Measurements from ENCODE around the gene PHYKPL. TPM values are rescaled to one million over a fixed set of nuclear protein-coding genes. Genes with fewer than 3 reads are reported as not detected.

Gene PHYKPL
- polyA plus RNA-seq, 1 donor (not counting 4 experiments of a cell fraction or from before 2014, with no cell fraction given) = 38.8 TPM

- Histone ChIP-seq H3K9me3 (ENCODE audit: control insufficient read depth, low read depth, low read length) (no peaks in the 10 kb centered on the region), H3K4me3 (ENCODE audit: control insufficient read depth in 2 of 3, extremely low read depth in 1 of 3, insufficient read depth in 2 of 3, low read depth in 1 of 3, low read length in 3 of 3) (no peak overlapping the region), H4K20me1 (ENCODE audit: control insufficient read depth, extremely low read depth, insufficient read depth, low read length) (no peaks in the 10 kb centered on the region), H3K9ac (ENCODE audit: control insufficient read depth, extremely low read depth, insufficient read depth, low read length) (no peak overlapping the region), H3K4me2 (ENCODE audit: control insufficient read depth, extremely low read depth, insufficient read depth, low read depth, low read length) (no peak overlapping the region), H3K27me3 (ENCODE audit: control insufficient read depth, extremely low read depth, insufficient read depth, low read length) (no peaks in the 10 kb centered on the region), H3K27ac (ENCODE audit: control insufficient read depth, insufficient read depth, low read length) (no peak overlapping the region), H2AFZ (ENCODE audit: control insufficient read depth, low read length) (no peak overlapping the region), H3K36me3 (ENCODE audit: control insufficient read depth in 2 of 2, extremely low read depth in 1 of 2, insufficient read depth in 2 of 2, low read length in 2 of 2) (peaks cover 7% of the 10 kb centered on the region in 2 experiments), H3K79me2 (ENCODE audit: control insufficient read depth, insufficient read depth, low read length) (no peaks in the 10 kb centered on the region), H3K4me1 (ENCODE audit: control insufficient read depth, extremely low read depth, insufficient read depth, low read length) (no peaks in the 10 kb centered on the region), H3K9me1 (ENCODE audit: control insufficient read depth, extremely low read depth, insufficient read depth, low read length) (no peaks in the 10 kb centered on the region)
- dilution Hi-C loops (cut with MboI; ENCODE audit: extremely low pct_ligation_motif_present, low sequenced_read_pairs) = no loop called here
- DNase-seq (ENCODE audit: low read depth, low spot score) (no peak), FAIRE-seq (no peak)
- TF ChIP-seq EZH2 (IDR thresholded peaks at IDR 0.05; ENCODE audit: low read length) = no peak
- no peak for TF ChIP-seq CTCF (optimal IDR thresholded peaks at IDR 0.05 in 1 of 3, IDR thresholded peaks at IDR 0.05 in 1 of 3, conservative IDR thresholded peaks at IDR 0.05 in 1 of 3; ENCODE audit: extremely low read depth in 1 of 3, insufficient read depth in 2 of 3, low read length in 3 of 3)
Measured at GRCh38 chr5:178221853-178222252, 10.7 kb downstream of the PHYKPL start.

- DNase-seq (ENCODE audit: low read depth, low spot score) (no peak), FAIRE-seq (no peak)
- no peaks in the 10 kb centered on the region for H3K79me2 ChIP-seq (ENCODE audit: control insufficient read depth, insufficient read depth, low read length)
- H4K20me1 ChIP-seq (ENCODE audit: control insufficient read depth, extremely low read depth, insufficient read depth, low read length) = no peaks in the 10 kb centered on the region
- no peak overlapping the region for H3K9ac ChIP-seq (ENCODE audit: control insufficient read depth, extremely low read depth, insufficient read depth, low read length)
- H3K27ac ChIP-seq (ENCODE audit: control insufficient read depth, insufficient read depth, low read length) = no peak overlapping the region
- dilution Hi-C loops (cut with MboI; ENCODE audit: extremely low pct_ligation_motif_present, low sequenced_read_pairs) = no loop called here
- no peaks in the 10 kb centered on the region for H3K4me1 ChIP-seq (ENCODE audit: control insufficient read depth, extremely low read depth, insufficient read depth, low read length)
- no peak overlapping the region for H3K4me3 ChIP-seq (ENCODE audit: control insufficient read depth in 2 of 3, extremely low read depth in 1 of 3, insufficient read depth in 2 of 3, low read depth in 1 of 3, low read length in 3 of 3)
- H3K36me3 ChIP-seq (ENCODE audit: control insufficient read depth in 2 of 2, extremely low read depth in 1 of 2, insufficient read depth in 2 of 2, low read length in 2 of 2) = peaks cover 7 to 9% of the 10 kb centered on the region in 2 experiments
- TF ChIP-seq CTCF (optimal IDR thresholded peaks at IDR 0.05 in 1 of 3, IDR thresholded peaks at IDR 0.05 in 1 of 3, conservative IDR thresholded peaks at IDR 0.05 in 1 of 3; ENCODE audit: extremely low read depth in 1 of 3, insufficient read depth in 2 of 3, low read length in 3 of 3) = no peak
- no peak for TF ChIP-seq EZH2 (IDR thresholded peaks at IDR 0.05; ENCODE audit: low read length)
- H3K9me1 ChIP-seq (ENCODE audit: control insufficient read depth, extremely low read depth, insufficient read depth, low read length) = no peaks in the 10 kb centered on the region
- H3K4me2 ChIP-seq (ENCODE audit: control insufficient read depth, extremely low read depth, insufficient read depth, low read depth, low read length) = no peak overlapping the region
- no peaks in the 10 kb centered on the region for H3K9me3 ChIP-seq (ENCODE audit: control insufficient read depth, low read depth, low read length)
- no peaks in the 10 kb centered on the region for H3K27me3 ChIP-seq (ENCODE audit: control insufficient read depth, extremely low read depth, insufficient read depth, low read length)
- no peak overlapping the region for H2AFZ ChIP-seq (ENCODE audit: control insufficient read depth, low read length)
Measured at GRCh38 chr5:178221282-178221681, 11.3 kb downstream of the PHYKPL start.
